Measurements from ENCODE around the gene ITPR1. TPM values are rescaled to one million over a fixed set of nuclear protein-coding genes. Genes with fewer than 3 reads are reported as not detected.
A peak's percentile ranks its signal among the peaks of the same experiment; 100 is the strongest.

Gene ITPR1
- total RNA-seq, 2 donors from 2014 or later: 36.8 to 43.8 TPM

DNA sequence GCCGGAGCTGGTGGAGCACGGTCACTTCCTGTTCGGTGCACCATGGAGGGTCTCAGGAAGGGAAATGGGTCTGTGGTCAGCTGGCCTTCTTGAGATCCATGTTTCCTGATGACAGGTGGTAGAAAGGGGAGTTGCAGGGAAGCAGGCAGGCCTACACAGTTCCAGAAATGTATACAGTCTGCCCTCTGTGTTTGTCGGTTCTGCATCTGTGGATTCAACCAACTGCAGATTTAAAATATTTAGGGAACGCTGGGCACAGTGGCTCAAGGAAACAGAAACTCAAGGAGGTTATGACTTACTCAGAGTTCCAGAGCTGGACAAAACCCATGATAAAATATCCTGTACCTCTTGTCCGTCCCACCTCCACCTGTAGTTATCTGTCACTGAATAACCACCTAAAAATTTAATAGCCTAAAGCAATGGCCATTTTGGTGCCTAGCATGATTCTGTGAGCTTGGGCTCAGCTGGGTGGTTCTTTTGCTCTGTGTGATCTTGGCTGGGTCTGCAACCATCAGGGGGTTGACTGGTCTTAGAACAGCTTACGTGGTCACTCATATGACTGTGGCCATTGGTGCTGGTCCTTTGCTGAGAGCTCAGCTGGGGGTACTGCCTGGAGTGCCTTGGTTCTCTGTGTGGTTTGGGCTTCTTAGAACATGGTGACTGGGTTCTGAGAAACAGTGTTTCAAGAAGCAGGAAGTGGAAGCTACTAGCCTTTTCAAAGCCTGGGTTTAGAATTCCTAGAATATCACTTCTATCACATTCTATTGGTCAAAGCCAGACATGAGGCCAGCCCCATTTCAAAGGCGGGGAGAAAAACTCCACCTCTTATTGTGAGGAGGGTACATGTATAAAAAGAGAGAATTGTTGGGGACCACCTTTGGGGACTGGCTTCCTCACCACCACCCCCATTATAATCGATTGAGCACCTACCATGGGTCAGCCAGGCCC is 246.4 kb downstream of the ITPR1 start:
- ATAC-seq (no peak), DNase-seq (no peak)
- intact Hi-C loops (cut with DNase I): loop anchor here in 1 of 2 donors (5.0 kb wide), 1 partner anchor 243 kb away; no protein-coding TSS in a partner anchor

DNA sequence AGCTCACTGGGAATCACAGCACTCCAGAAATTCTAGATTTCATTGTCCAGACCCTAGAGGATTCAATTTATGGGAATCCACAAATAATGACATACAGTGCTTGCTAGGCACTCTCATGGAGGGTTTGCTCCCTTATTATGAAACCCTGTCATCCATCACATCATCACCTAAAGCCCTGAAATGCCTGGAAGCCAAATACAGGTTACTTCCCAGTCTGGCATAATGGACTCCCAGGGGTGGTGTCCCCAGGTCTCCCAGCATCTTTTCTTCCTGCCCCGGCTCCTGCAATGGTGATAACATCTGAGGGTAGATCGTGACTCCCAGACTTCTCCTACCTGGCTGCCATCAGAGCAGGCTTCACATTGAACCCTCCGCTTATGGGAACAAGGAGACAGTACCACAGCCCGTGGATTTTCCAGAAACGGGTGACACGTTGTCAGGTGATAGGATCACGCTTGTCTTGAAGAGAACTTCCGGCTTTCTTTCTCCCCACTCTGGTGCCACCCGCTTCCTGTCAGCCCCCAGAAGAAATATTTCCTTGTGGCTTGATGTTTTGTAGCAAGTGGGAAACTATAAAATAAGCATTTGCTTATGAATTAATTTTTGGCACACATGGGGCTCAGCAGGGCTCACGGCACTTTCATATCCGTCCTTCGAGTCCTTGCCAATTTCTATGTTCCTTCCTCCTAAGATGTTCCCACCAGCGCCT is 247.4 kb downstream of the ITPR1 start:
- DNase-seq (peak; percentile 64), ATAC-seq (peak; percentile 35 to 46)
- intact Hi-C loops (cut with DNase I): loop anchor here in 1 of 2 donors (5.0 kb wide), 1 partner anchor 242 kb away; no protein-coding TSS in a partner anchor

DNA sequence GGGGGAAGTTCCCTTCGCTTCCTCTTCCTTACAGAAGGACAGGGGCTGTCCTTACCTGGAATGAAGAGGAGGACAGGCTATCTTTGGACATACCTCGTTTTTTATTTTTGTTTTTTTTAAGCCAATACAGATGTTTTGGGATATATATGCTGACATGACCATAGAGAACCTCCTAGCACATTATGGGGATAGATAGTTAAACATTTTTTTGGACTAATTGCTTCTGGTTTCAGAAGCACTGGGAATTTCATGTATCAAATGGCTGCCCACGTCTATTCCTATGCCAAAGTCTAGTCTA is 247.9 kb downstream of the ITPR1 start:
- DNase-seq (no peak), ATAC-seq (no peak)
- intact Hi-C loops (cut with DNase I): loop anchor here in 1 of 2 donors (5.0 kb wide), 1 partner anchor 241 kb away; no protein-coding TSS in a partner anchor

DNA sequence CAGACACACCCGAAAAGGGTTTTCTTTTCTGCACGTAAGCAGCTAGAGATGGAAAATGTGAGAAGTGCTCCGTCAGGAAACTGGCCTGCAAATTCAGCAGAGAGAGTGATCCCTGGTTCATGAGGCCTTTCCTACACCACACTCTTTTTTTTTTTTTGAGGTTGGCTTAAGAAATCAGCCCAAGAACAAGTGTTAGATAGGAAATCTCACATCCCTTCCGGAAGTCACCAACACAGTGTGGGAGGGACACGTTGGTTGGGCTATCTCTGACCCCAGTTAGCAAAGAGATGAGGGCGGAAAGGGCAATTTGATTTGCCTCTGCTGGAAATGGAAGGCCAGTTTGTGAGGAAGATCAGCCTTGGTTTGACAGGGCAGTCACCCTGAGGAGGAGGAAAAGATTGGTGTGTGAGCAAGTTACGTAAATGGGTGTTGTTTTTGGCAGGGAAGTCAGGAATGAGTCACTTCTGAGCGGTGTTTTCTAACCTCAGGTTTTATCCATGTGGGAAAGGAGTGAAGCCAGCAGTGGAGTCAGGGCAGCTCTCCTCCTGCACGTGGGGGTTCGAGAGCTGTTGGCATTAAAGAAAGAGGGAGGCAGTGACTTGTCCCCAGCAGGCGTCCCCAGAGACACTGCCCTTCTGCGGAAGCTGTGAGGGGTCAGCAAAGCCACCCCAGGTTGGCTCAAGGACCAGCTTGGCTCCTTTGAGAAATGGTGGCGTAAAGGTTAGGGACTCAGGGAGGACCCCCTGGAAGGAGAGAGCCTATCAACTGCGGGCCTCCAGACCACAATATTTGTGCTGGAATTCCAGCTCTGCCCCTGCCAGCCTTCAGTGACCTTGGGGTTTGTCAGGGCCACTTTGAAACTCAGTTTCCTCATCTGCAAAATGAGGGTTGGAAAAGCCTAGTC is 248.5 kb downstream of the ITPR1 start:
- peak; percentile 74 for DNase-seq
- intact Hi-C loops (cut with DNase I): loop anchor here in 1 of 2 donors (5.0 kb wide), 1 partner anchor 241 kb away; no protein-coding TSS in a partner anchor
- ATAC-seq: peak; percentile 85 to 88

DNA sequence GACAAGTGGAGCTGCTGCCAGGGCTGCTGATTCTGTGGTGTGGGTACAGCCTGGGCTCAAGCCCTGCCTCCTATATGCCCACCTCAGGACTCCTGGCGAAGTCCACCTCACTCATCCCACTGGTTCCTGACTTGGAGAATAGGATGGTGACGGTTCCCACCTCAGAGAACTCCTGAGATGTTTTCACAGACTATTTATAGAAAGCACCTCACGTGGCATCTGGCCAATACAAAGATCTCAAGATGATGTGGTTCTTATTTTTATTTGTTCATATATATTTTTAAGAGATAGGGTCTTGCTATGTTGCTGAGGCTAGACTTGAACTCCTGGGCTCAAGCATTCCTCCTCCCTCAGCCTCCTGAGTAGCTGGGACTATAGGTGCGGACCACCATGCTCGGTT is 249.2 kb downstream of the ITPR1 start:
- no peak for ATAC-seq
- intact Hi-C loops (cut with DNase I): loop anchor here in 1 of 2 donors (5.0 kb wide), 1 partner anchor 240 kb away; no protein-coding TSS in a partner anchor

DNA sequence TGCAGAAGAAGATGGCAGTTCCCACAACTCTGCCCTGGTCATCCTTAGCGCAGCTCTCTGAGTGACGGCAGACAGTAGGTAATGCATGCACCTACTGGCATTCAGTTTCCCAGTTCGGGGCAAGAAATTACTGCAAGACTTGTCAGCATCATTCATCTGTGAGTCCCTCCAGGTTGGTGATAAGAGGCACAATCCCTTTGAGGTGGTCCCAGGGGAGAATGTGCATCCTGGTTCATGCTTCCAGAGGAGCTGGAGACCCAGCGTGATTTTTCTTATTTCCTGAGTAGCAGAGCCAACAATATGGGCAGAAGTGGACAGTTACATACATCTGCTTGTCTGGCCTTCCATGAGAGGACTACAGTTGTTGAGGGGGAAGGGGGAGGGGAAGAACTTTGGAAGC is 250.2 kb downstream of the ITPR1 start:
- DNase-seq (no peak), ATAC-seq (no peak)
- intact Hi-C loops (cut with DNase I): loop anchor here in 1 of 2 donors (5.0 kb wide), 1 partner anchor 239 kb away; no protein-coding TSS in a partner anchor

More for the DNA sequence above, 249.2 kb downstream of the ITPR1 start:
- DNase-seq: no peak

DNA sequence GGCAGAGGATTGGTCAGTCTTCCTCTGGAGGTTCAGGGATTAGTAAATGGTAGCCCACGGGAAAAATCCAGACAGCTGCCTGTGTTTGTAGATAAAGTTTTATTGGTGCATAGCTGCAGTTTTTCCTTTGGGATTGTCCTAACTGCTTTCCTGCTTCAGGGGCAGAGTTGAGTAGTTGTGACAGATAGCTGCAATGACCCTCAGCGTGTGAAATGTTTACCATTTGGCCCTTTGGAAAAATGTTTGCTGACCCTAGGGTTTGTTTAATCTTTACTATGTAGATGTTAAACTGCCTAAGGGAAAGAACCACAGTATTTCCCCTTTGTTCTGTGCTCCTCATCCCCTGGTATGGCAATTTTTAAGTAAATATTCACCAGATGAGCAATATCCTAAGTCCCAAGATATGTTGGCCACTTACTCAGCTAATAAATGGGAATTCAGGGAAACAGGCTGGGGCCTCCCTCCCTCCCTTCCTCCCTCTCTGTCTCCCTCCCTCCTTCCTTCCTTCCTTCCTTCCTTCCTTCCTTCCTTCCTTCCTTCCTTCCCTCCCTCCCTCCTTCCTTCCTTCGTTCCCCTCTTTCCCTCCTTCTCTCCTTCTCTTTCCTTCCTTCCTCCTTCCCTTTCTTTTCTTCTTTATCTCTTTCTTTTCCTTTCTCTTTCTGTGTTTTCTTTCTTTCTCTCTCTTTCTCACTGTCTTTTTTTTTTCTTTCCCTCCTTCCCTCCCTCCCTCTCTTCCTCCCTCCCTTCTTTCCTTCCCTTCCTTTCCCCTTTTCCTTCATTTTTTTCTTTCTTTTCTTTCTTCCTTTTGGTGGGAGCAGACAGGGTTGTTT is 251.5 kb downstream of the ITPR1 start:
- intact Hi-C loops (cut with DNase I): loop anchor here in 1 of 2 donors (5.0 kb wide), 1 partner anchor 238 kb away; no protein-coding TSS in a partner anchor
- no peak for ATAC-seq
- DNase-seq: no peak

DNA sequence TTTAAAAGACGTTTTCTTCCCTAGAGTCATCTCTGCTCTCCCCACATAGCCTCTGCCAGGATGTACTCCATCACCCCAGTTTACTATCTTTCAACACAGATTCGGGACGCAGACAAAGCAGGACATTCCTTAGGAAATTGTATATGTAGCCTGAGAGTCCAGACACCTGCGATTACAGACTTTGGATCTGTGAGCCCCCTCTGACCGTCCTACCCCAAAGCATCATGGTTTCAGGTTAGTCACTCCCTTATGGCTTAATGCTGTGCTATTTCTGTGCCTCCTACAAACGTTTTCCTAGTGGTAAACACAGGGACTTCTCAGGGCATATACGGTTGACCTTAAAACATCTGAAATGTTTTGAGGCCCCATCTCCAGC is 252.1 kb downstream of the ITPR1 start:
- intact Hi-C loops (cut with DNase I): no loop called here
- ATAC-seq: no peak

DNA sequence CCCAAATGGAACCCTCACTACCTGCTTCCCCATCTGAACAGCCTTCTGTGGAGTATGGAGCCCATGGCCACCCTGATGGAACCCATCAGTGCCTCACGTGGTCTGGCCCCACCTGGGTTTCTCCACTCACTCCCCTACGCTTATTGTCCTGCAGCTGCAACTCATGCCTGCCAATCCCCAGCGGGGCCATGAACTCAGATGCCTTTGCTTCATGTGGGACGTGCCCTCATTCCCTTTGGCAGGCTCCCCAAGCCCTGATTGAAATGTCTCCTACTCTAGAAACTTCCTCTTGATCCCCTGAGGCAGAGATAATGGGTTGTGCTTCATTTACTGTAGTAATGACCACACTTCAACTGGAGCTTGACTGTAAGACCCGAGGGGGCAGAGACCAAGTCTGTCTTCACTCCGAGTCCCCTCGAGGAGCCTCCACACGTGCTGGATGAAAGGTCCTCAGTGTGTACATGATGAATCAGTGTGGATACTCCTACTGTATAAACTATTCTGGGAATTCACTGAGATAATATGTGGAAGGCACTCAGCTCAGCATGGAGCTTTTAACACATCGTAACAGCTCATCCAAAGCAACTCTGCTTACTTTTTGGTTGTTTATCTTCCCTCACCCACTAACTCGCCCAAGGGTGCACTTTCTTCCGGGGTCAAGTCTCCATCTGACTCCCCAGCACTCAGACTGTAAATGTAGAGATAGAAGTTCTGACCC is 253.3 kb downstream of the ITPR1 start:
- ATAC-seq (peak; percentile 13 to 57), DNase-seq (no peak)
- intact Hi-C loops (cut with DNase I): no loop called here

More for the DNA sequence above, 252.1 kb downstream of the ITPR1 start:
- DNase-seq: no peak

DNA sequence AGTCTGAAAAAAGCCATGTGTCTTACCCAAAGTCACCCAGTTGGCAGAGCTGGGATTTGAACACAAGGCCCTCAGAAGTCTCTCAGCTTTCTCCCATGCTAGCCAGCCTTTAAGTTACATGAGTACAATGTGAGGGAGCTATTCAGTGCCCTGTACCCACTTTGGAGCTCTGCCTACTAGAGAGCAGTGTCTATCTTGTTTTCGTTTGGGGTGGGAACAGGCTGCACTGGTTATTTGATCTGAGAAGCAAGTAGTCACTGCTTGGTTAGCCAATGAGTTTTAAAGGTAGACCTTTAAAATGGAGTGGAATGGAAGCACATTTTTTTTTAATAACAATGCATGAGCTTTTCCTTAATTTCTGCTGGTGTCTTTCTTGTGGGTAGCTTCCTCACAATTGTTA is 255.0 kb downstream of the ITPR1 start:
- DNase-seq (no peak), ATAC-seq (no peak)
- intact Hi-C loops (cut with DNase I): no loop called here

DNA sequence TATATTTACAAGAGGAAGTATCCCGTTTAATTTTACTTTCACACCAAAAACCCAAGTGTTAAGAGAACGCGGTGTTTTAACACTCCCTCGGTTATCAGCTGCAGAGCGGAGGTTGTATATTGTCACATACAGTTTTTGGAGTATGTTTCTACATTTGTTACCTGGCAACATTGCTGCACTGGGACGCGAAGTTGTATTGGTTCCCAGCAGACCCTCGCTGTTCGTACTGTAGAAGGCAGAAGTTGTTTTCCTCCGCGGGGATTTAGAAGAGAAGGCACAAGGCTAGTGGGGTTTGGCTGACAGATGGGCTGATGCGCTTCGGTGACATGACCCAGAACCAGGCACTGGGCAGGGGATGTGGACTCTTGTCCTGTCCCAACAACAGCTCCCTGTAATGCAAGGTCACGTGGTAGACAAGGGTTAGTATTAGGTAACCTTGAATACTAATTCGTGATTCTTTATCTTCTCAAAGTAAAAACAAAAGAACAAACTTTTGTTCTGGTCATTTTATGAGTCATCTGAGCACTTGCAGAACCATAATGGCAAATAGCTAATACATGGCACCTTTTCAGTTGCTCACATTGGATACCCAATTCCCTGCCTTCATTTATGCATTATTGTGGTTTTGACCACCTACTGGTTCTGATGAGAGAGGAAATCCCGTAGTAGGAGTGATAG is 255.7 kb downstream of the ITPR1 start:
- DNase-seq: no peak
- intact Hi-C loops (cut with DNase I): no loop called here
- no peak for ATAC-seq

DNA sequence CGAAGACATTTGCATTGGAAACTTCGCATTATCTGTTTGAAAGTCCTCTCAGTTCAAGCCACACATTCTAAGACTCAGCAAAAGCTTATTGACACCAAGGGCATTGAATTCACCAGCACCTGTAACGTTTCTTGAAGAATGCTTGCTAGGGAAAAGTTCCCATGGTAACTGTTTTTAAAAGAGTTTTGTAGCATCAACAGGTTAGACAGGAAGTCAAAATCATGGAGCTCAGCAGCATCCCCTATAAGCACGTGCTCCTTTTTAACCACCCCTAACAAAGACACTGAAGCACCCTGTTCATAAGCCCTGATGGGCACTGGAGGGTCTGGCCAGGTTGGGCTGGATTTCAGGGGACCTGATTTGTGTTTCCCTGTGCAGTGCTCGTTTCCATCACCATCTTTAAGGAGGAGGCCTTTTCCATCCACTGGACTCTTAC is 256.4 kb downstream of the ITPR1 start:
- intact Hi-C loops (cut with DNase I): no loop called here
- DNase-seq (no peak), ATAC-seq (no peak)

DNA sequence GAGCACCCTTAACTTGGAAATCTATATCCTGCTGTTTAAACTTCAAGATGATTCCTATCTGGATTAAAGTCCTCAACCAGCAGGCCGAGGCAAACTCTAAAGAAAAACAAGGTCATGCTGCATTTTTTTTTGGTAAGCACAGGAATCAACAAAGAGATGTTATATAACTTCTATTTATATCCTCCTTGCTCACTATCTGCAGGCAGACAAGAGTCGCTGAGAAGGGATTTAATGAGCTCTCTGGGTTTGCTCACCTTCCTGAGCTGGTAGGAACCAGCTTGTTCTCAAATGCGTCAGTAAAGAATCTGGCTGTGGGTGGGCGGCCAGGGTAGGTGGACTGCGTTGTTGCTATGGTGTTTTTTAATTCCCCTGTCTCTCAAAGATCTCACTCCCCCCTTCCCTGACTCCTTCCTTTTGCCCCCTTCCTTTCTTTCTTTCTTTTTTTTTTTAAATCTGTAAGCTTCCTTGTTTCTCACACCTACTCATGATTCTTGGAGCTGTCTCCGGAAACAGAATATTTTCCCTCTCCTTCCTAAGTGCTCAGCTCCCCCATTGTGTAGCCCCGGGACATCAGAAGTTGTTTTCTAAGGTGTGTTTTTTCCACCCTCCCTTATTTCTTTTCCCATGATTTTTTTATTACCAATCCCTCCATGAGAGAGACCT is 257.3 kb downstream of the ITPR1 start:
- ATAC-seq (peak; percentile 57 to 67), DNase-seq (no peak)
- intact Hi-C loops (cut with DNase I): no loop called here

DNA sequence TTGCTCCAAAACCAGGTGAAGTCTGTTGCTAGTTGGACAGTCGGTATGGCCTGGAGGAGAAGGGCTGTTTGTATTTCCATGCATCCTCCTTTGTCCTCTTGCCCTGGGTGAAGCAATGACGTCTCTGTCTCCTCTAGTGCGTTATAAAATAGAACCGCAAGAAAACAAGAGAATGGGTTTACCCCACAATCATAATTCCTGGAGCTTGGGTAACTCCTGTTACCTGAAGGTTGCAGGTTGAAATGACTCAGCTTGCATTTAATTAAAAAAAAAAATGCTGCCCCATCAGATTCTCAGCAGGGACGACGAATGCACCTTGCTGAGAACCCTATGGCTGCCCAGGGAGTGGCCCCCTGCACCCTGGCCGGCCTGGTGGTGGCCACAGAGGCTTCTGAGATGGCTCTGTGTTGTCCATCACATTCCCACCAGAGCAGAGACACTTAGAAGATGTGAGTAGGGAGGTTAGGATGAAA is 257.9 kb downstream of the ITPR1 start:
- intact Hi-C loops (cut with DNase I): no loop called here
- no peak for DNase-seq

DNA sequence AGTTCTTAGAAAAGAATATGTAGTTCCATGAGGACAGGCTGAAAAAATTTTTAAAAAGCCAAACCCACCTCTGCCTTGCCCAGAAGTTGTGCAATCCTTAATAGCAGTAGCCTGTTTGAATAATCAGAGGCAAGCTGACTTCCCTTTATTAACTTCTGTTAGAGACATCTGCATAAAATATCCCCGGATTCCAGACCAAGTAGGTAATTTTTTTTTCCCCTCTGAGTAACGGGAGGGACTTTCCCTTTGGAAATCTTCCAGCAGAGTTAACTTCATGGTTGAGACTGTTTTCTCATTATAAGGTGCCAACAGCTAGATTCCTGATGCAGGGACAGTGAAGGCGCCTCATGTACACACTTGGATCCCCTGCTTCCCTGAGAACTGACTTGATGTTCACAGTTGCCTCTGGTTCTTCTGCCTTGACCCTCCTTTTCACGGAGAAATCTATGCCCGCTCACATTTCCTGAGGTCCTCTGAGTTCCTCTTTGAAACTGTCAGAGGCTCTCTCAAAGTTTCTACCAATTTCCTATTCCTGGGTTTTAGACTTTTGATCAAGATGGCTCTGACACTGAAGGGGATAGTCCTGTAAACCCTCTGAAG is 258.5 kb downstream of the ITPR1 start:
- ATAC-seq (peak; percentile 53 to 73), DNase-seq (no peak)
- intact Hi-C loops (cut with DNase I): no loop called here

More for the DNA sequence above, 257.9 kb downstream of the ITPR1 start:
- ATAC-seq: no peak
